HFF-Myc (cell line): Measurements from ENCODE around the gene PSMD7.

ENCODE experiments used
- DNase-seq: peaks from one replicate; pipeline ENCODE4 v3.0.0-alpha.2; 2011; ENCODE audit warnings: low read depth; ENCODE audit errors: extremely low read depth
- H3K4me3 ChIP-seq: replicated peaks from 2 replicates; pipeline ENCODE4 v1.5.1; 2011; ENCODE audit warnings: low read depth, mild to moderate bottlenecking, control low read depth, low read length
- CTCF ChIP-seq: IDR thresholded peaks from 2 replicates; pipeline ENCODE4 v1.5.1; 2012; ENCODE audit warnings: mild to moderate bottlenecking, low read depth, low read length, control low read depth; ENCODE audit errors: missing control alignments

The PSMD7 gene

DNA sequence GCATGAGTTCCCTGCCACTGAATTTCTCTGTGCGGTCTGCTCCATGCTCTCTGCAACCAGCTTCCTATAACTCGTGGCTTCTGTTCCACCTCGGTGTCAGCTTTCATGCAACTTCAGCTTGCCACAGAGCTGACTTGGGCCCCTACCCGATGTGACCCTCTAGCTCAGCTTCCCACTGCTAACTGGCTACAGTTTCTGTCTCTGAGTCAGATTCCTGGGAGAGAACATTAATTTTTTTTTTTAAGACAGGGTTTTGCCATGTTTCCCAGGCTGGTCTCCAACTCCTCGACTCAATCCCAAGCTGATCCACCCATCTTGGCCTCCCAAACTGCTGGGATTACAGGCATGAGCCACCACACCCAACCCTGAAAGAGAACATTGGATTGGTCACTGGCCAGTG, 35.5 kb upstream of the PSMD7 start:
- no peak overlapping the region for H3K4me3 ChIP-seq
- no peak for DNase-seq
- no peak for TF ChIP-seq CTCF

- no peak for DNase-seq
- no peak overlapping the region for H3K4me3 ChIP-seq
- TF ChIP-seq CTCF = no peak
Observed at GRCh38 chr16:74264811-74265210, 31.8 kb upstream of the PSMD7 start.

GRCh38 chr16:74268372-74268782, 28.2 kb upstream of the PSMD7 start:
- DNase-seq = no peak
- no peak for TF ChIP-seq CTCF
- no peak overlapping the region for H3K4me3 ChIP-seq

DNA sequence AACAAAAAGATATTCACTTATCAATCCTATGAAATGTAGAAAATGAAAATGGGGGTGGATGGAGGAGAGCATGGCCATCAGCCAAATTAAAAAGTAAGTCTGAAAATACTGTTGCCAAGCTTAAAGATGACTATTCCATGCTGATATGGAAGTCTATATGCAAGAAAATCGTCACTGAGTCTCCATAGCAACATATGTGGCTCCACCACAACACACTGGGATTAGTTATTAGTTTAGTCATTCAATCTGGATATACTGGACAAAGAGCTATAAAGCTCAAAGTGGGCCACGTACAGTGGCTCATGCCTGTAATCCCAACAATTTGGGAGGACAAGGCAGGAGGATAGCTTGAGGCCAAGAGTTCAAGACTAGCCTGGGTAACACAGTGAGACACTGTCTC, 24.7 kb upstream of the PSMD7 start:
- H3K4me3 ChIP-seq = no peak overlapping the region
- no peak for TF ChIP-seq CTCF
- no peak for DNase-seq

- DNase-seq = no peak
- peak; percentile 34 for TF ChIP-seq CTCF
- H3K4me3 ChIP-seq = no peak overlapping the region
Observed at GRCh38 chr16:74275031-74275636, 21.5 kb upstream of the PSMD7 start.

DNA sequence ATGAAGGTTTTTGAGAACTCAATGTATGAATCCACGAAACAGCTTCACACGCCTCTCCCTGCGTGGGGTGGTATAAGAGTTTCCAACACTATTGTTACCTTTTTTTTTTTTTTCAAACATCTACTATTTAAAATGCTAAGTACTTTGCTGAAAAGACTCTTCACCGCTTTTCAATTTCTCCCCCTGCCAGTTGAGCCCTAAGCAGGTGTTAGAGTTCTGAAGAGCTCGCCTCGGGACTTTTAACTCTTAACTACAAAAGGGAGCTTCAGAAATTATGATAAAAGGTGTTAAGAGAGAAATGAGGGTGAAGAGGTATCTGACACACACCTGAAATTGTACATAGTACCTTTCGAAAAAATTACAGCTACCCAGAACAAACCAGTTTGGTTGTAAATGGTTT, 20.9 kb upstream of the PSMD7 start:
- no peak overlapping the region for H3K4me3 ChIP-seq
- TF ChIP-seq CTCF = no peak
- no peak for DNase-seq

DNA sequence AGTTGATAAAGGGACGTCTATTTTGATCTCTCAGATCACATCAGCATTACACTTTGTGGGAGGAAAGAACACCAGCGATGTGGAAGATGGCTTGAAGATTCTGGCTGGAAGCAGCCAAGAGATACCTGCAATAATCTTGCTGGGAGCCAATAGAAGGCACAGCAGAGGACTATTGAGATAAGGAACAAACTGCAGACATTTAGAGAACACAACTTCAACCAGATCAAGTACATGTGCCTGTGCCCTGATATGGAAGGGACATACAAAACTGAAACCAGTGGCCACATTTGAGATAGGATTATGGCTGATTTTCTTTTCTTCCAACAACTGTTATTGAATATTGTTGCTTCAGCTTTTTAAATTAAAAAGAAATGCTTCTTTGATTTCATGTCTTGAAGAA, 18.6 kb upstream of the PSMD7 start:
- no peak overlapping the region for H3K4me3 ChIP-seq
- TF ChIP-seq CTCF = no peak
- no peak for DNase-seq
